ENCODE data around the gene SCN3A. TPM values are rescaled to one million over a fixed set of nuclear protein-coding genes. Genes with fewer than 3 reads are reported as not detected.

SCN3A gene
- total RNA-seq, 2 donors from 2014 or later, result 1.0 to 2.6 TPM

GRCh38 chr2:165064743-165065142, 139.1 kb downstream of the SCN3A start:
- Histone ChIP-seq H3K4me3 (no peak overlapping the region), H3K27ac (no peak overlapping the region), H3K9me3 (no peaks in the 10 kb centered on the region), H3K27me3 (no peaks in the 10 kb centered on the region), H3K4me1 (peaks cover 0 to 5% of the 10 kb centered on the region in 2 donors), H3K36me3 (no peaks in the 10 kb centered on the region)
- no peak for DNase-seq (ENCODE audit: low spot score)
- no peak for TF ChIP-seq CTCF (IDR thresholded peaks at IDR 0.05)

- H3K4me3 ChIP-seq, result no peak overlapping the region
- no peak for DNase-seq (ENCODE audit: low spot score)
Measured at GRCh38 chr2:165060411-165060810, 143.4 kb downstream of the SCN3A start.

GRCh38 chr2:165058476-165059265, 145.2 kb downstream of the SCN3A start:
- DNase-seq (ENCODE audit: low spot score), result no peak
- Histone ChIP-seq H3K27me3 (no peaks in the 10 kb centered on the region), H3K27ac (no peak overlapping the region), H3K4me1 (peaks cover 0 to 14% of the 10 kb centered on the region in 2 donors), H3K9me3 (no peaks in the 10 kb centered on the region), H3K36me3 (no peaks in the 10 kb centered on the region), H3K4me3 (no peak overlapping the region)
- TF ChIP-seq CTCF (IDR thresholded peaks at IDR 0.05), result no peak

More at GRCh38 chr2:165060411-165060810, 143.4 kb downstream of the SCN3A start:
- Histone ChIP-seq H3K4me1 (peaks cover 0 to 2% of the 10 kb centered on the region in 2 donors), H3K27me3 (no peaks in the 10 kb centered on the region), H3K27ac (no peak overlapping the region), H3K36me3 (no peaks in the 10 kb centered on the region), H3K9me3 (no peaks in the 10 kb centered on the region)
- no peak for TF ChIP-seq CTCF (IDR thresholded peaks at IDR 0.05)

GRCh38 chr2:165057931-165058330, 145.9 kb downstream of the SCN3A start:
- TF ChIP-seq CTCF (IDR thresholded peaks at IDR 0.05), result no peak
- H3K4me3 ChIP-seq, result no peak overlapping the region
- H3K4me1 ChIP-seq, result peaks cover 0 to 14% of the 10 kb centered on the region in 2 donors
- no peaks in the 10 kb centered on the region for H3K27me3 ChIP-seq
- no peak overlapping the region for H3K27ac ChIP-seq
- H3K9me3 ChIP-seq, result no peaks in the 10 kb centered on the region
- H3K36me3 ChIP-seq, result no peaks in the 10 kb centered on the region
- no peak for DNase-seq (ENCODE audit: low spot score)

GRCh38 chr2:165057308-165057707, 146.5 kb downstream of the SCN3A start:
- Histone ChIP-seq H3K4me1 (peaks cover 0 to 14% of the 10 kb centered on the region in 2 donors), H3K27me3 (no peaks in the 10 kb centered on the region), H3K9me3 (no peaks in the 10 kb centered on the region), H3K4me3 (no peak overlapping the region), H3K36me3 (no peaks in the 10 kb centered on the region), H3K27ac (no peak overlapping the region)
- DNase-seq (ENCODE audit: low spot score), result no peak
- no peak for TF ChIP-seq CTCF (IDR thresholded peaks at IDR 0.05)

Data from right atrium auricular region (tissue), 2 donors.